CD14-positive monocyte (primary cell): ENCODE results near the gene IQCN. TPM values are rescaled to one million over a fixed set of nuclear protein-coding genes. Genes with fewer than 3 reads are reported as not detected.

Experiments
- DNase-seq, 3 donors: peaks; one replicate each; pipeline ENCODE4 v3.0.0-alpha.2; 2011 to 2022
- H2AFZ ChIP-seq: 2 replicates; pipeline ENCODE4 v1.6.0; 2012; ENCODE audit warnings: mild to moderate bottlenecking, low read depth, low read length, inconsistent platforms; ENCODE audit not compliant: insufficient read depth, poor library complexity, severe bottlenecking
- H3K27ac ChIP-seq, 2 donors: 1 replicate in 1 of 2; 2 replicates in 1 of 2; pipeline ENCODE4 v1.5.1; 2012 to 2013; ENCODE audit warnings: low read length in 2 of 2, control low read depth in 1 of 2, inconsistent platforms in 1 of 2, low read depth in 1 of 2, mild to moderate bottlenecking in 1 of 2
- H3K27me3 ChIP-seq, 2 donors: one replicate each; pipeline versions ENCODE4 v1.6.0 to v1.6.1; 2011 to 2013; ENCODE audit warnings: low read length in 2 of 2; ENCODE audit not compliant: control insufficient read depth in 2 of 2, insufficient read depth in 2 of 2
- H3K36me3 ChIP-seq, 2 donors: replicated peaks in 1 of 2; 1 replicate in 1 of 2; 2 replicates in 1 of 2; pipeline versions ENCODE4 v1.5.1 to v1.6.1; 2012 to 2013; ENCODE audit warnings: low read length in 2 of 2, control low read depth in 1 of 2, inconsistent platforms in 1 of 2, mild to moderate bottlenecking in 1 of 2; ENCODE audit not compliant: insufficient read depth in 2 of 2, control insufficient read depth in 1 of 2
- H3K4me1 ChIP-seq, 2 donors: 1 replicate in 1 of 2; 2 replicates in 1 of 2; pipeline versions ENCODE4 v1.5.1 to v1.6.1; 2012 to 2013; ENCODE audit warnings: low read length in 2 of 2, control low read depth in 1 of 2, inconsistent platforms in 1 of 2, mild to moderate bottlenecking in 1 of 2, moderate library complexity in 1 of 2; ENCODE audit not compliant: insufficient read depth in 2 of 2, control insufficient read depth in 1 of 2
- H3K4me2 ChIP-seq: replicated peaks from 2 replicates; pipeline ENCODE3; 2012; ENCODE audit warnings: low read length, moderate library complexity, mild to moderate bottlenecking; ENCODE audit not compliant: poor library complexity, severe bottlenecking; ENCODE audit errors: extremely low read depth
- H3K4me3 ChIP-seq, 3 experiments: fragments of 200-600 bp in 1 of 3; sonication (generic) in 1 of 3; replicated peaks in 1 of 3; 1 replicate in 2 of 3; 2 replicates in 1 of 3; pipeline ENCODE4 v1.5.1; 2011 to 2013; ENCODE audit warnings: low read length in 3 of 3, mild to moderate bottlenecking in 3 of 3, control low read depth in 2 of 3, low read depth in 2 of 3, inconsistent platforms in 1 of 3, moderate library complexity in 1 of 3
- H3K79me2 ChIP-seq: 2 replicates; pipeline ENCODE4 v1.6.0; 2012; ENCODE audit warnings: mild to moderate bottlenecking, control low read depth, inconsistent platforms, low read length, moderate library complexity; ENCODE audit not compliant: insufficient read depth
- H3K9ac ChIP-seq: 2 replicates; pipeline ENCODE4 v1.6.0; 2017; ENCODE audit warnings: low read length, mild to moderate bottlenecking; ENCODE audit not compliant: insufficient read depth, poor library complexity, severe bottlenecking
- H3K9me3 ChIP-seq, 2 donors: replicated peaks in 1 of 2; 1 replicate in 1 of 2; 2 replicates in 1 of 2; pipeline versions ENCODE4 v1.5.1 to v1.6.1; 2012 to 2013; ENCODE audit warnings: low read length in 2 of 2, control low read depth in 1 of 2; ENCODE audit not compliant: control insufficient read depth in 1 of 2, insufficient read depth in 1 of 2
- H4K20me1 ChIP-seq: 2 replicates; pipeline ENCODE4 v1.6.0; 2012; ENCODE audit warnings: mild to moderate bottlenecking, low read length, control low read depth, moderate library complexity; ENCODE audit not compliant: insufficient read depth
- H3K27ac Mint-ChIP-seq, 7 donors: one replicate each; pipeline ENCODE4 v1.8.0; 2020; ENCODE audit warnings: mild to moderate bottlenecking in 7 of 7, mixed read lengths in 7 of 7, moderate library complexity in 6 of 7, inconsistent platforms in 2 of 7
- H3K27me3 Mint-ChIP-seq, 3 donors: one replicate each; pipeline ENCODE4 v1.8.0; 2021 to 2022; ENCODE audit warnings: low read depth in 3 of 3, mild to moderate bottlenecking in 3 of 3, mixed read lengths in 3 of 3, moderate library complexity in 3 of 3, inconsistent platforms in 1 of 3
- H3K36me3 Mint-ChIP-seq, 2 donors: one replicate each; pipeline ENCODE4 v1.8.0; 2020; ENCODE audit warnings: mixed read lengths in 2 of 2, inconsistent platforms in 1 of 2, mild to moderate bottlenecking in 1 of 2
- H3K4me1 Mint-ChIP-seq: one replicate; pipeline ENCODE4 v1.8.0; 2020; ENCODE audit warnings: mild to moderate bottlenecking, mixed read lengths
- H3K4me3 Mint-ChIP-seq, 2 donors: one replicate each; pipeline ENCODE4 v1.8.0; 2020; ENCODE audit warnings: mild to moderate bottlenecking in 2 of 2, mixed read lengths in 2 of 2, moderate library complexity in 1 of 2
- H3K9me3 Mint-ChIP-seq, 7 donors: one replicate each; pipeline ENCODE4 v1.8.0; 2020 to 2022; ENCODE audit warnings: mixed read lengths in 7 of 7, mild to moderate bottlenecking in 6 of 7, moderate library complexity in 6 of 7, inconsistent platforms in 2 of 7
- WGBS: methylation state at CpG from one replicate; pipeline ENCODE4 v1.1.5; 2013; ENCODE audit warnings: missing lambda C conversion rate; ENCODE audit not compliant: insufficient coverage; 5-methylcytosine and 5-hydroxymethylcytosine counted together
- intact Hi-C, 2 donors: fragments of 100-400 bp; cut with micrococcal nuclease; formaldehyde crosslinking; loops; one replicate each; pipeline versions ENCODE4 v1.15.0 to v1.15.1; 2023
- polyA plus RNA-seq, 3 donors: library from polyadenylated mRNA; depleted of rRNA in 1 of 3; unstranded in 2 of 3; stranded (reverse) in 1 of 3; fragments of 300-500 nt in 2 of 3; fragments of >200 nt in 1 of 3; fragmentation: Illumina TruSeq in 2 of 3; gene quantifications; 1 replicate in 2 of 3; 2 replicates in 1 of 3; pipeline ENCODE4 v1.2.3, GENCODE V29; 2012 to 2021
- TF ChIP-seq, protein P1 (sequence below): fragments of 200-600 bp; IDR thresholded peaks from one replicate; pipeline ENCODE4 v1.8.0; 2022; ENCODE audit warnings: antibody characterized with exemption, mild to moderate bottlenecking

The IQCN gene
- polyA plus RNA-seq, 3 donors = 6.9 TPM; not detected in 2

DNA sequence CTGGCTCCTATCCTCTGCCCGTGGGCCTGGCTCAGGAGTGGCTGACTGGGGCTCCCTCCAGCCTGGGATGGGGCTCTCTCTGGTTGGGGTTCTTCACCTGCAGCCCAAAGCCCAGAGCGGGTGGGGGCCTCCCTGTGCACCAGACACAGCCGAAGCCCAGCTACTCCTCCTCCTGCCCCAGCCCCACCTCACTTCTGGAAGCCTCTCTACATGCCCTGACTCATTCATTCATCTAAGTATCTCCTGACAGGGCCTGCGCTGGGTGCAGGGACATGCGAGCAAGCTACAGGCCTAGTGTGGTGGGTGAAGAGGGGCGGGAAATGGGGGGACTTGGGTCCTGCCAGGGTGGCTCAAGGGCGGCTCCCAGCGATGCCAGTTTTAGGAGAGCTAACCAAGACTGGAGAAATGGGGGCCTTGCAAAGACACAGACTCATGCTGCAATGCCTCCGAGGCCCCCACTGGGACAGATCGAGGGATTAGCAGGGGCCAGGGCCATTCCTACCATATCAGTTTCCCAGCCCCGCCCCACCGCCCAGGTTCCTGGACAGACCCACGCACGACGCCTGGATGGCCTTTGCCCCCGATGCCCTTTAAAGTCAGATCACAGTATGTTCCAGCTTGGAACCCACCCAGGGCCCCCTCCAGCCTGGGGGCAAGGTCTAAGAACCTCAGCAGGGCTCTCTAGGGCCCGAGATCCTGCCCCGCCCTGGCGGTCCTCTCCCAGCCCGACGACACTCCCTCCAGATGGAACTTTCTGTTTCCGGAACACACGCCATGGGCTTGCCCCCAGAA lies 36.1 kb upstream of the IQCN start:
- Histone ChIP-seq H3K9me3 (no peaks in the 10 kb centered on the region), H2AFZ (no peak overlapping the region), H3K4me2 (no peak overlapping the region), H3K27me3 (no peaks in the 10 kb centered on the region), H4K20me1 (no peaks in the 10 kb centered on the region), H3K4me3 (no peak overlapping the region), H3K27ac (no peak overlapping the region), H3K4me1 (peaks cover 5 to 7% of the 10 kb centered on the region in 2 donors), H3K36me3 (peaks cover 52 to 84% of the 10 kb centered on the region in 2 donors), H3K79me2 (peaks cover 24% of the 10 kb centered on the region), H3K9ac (no peak overlapping the region)
- over 99% methylated on average over 19 of the region's 23 CpGs for WGBS
- H3K27me3 Mint-ChIP-seq = no peaks in the 10 kb centered on the region
- intact Hi-C loops = no loop called here
- no peak for DNase-seq
- no peak overlapping the region for H3K4me3 Mint-ChIP-seq
- peak overlapping the region in 1 of 7 donors; percentile 55 for H3K27ac Mint-ChIP-seq
- H3K9me3 Mint-ChIP-seq = no peaks in the 10 kb centered on the region
- H3K4me1 Mint-ChIP-seq = peaks cover 7% of the 10 kb centered on the region
- TF ChIP-seq, protein P1, sequence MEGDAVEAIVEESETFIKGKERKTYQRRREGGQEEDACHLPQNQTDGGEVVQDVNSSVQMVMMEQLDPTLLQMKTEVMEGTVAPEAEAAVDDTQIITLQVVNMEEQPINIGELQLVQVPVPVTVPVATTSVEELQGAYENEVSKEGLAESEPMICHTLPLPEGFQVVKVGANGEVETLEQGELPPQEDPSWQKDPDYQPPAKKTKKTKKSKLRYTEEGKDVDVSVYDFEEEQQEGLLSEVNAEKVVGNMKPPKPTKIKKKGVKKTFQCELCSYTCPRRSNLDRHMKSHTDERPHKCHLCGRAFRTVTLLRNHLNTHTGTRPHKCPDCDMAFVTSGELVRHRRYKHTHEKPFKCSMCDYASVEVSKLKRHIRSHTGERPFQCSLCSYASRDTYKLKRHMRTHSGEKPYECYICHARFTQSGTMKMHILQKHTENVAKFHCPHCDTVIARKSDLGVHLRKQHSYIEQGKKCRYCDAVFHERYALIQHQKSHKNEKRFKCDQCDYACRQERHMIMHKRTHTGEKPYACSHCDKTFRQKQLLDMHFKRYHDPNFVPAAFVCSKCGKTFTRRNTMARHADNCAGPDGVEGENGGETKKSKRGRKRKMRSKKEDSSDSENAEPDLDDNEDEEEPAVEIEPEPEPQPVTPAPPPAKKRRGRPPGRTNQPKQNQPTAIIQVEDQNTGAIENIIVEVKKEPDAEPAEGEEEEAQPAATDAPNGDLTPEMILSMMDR = no peak
- H3K36me3 Mint-ChIP-seq = peaks cover 47 to 74% of the 10 kb centered on the region in 2 donors

- TF ChIP-seq, protein P1 = no peak
- WGBS = 98% methylated on average over 29 of the region's 33 CpGs
- H2AFZ ChIP-seq = no peak overlapping the region
- no peak overlapping the region for H3K4me3 ChIP-seq
- DNase-seq = no peak
- H4K20me1 ChIP-seq = no peaks in the 10 kb centered on the region
- H3K27me3 ChIP-seq = no peaks in the 10 kb centered on the region
- H3K9me3 ChIP-seq = no peaks in the 10 kb centered on the region
- no peak overlapping the region for H3K4me3 Mint-ChIP-seq
- H3K27ac Mint-ChIP-seq = no peak overlapping the region
- H3K36me3 Mint-ChIP-seq = peaks cover 46 to 68% of the 10 kb centered on the region in 2 donors
- intact Hi-C loops = no loop called here
- no peaks in the 10 kb centered on the region for H3K27me3 Mint-ChIP-seq
- H3K4me1 Mint-ChIP-seq = peaks cover 14% of the 10 kb centered on the region
- peaks cover 52 to 83% of the 10 kb centered on the region in 2 donors for H3K36me3 ChIP-seq
- no peak overlapping the region for H3K27ac ChIP-seq
- no peak overlapping the region for H3K4me2 ChIP-seq
- no peaks in the 10 kb centered on the region for H3K9me3 Mint-ChIP-seq
- H3K9ac ChIP-seq = no peak overlapping the region
- H3K4me1 ChIP-seq = peaks cover 11 to 15% of the 10 kb centered on the region in 2 donors
- peaks cover 22% of the 10 kb centered on the region for H3K79me2 ChIP-seq
These were observed 35.3 kb upstream of the IQCN start for GRCh38 chr19:18309525-18310064.
